DND-41 (cell line): ENCODE data around the gene EXOC4.

ENCODE experiments used
- ATAC-seq: fragments of 200-7000 bp; cut with Tn5 transposase; 3 replicates; pipeline ENCODE4 v1.9.1; 2021; ENCODE audit warnings: low read depth; ENCODE audit not compliant: insufficient read depth
- DNase-seq: peaks from one replicate; pipeline ENCODE4 v3.0.0-alpha.2; 2020
- H2AFZ ChIP-seq: 2 replicates; pipeline ENCODE4 v1.6.0; 2012; ENCODE audit warnings: low read depth, low read length
- H3K27ac ChIP-seq: 2 replicates; pipeline ENCODE4 v1.5.1; 2012; ENCODE audit warnings: low read length, inconsistent platforms
- H3K27me3 ChIP-seq: fragments of 200-600 bp; sonication (generic); 2 replicates; pipeline ENCODE4 v1.6.0; 2012; ENCODE audit warnings: low read length, mild to moderate bottlenecking, inconsistent platforms; ENCODE audit not compliant: insufficient read depth, poor library complexity
- H3K36me3 ChIP-seq: 2 replicates; pipeline ENCODE4 v1.5.1; 2012; ENCODE audit warnings: low read length, inconsistent platforms; ENCODE audit not compliant: insufficient read depth
- H3K4me1 ChIP-seq: 2 replicates; pipeline ENCODE4 v1.5.1; 2012; ENCODE audit warnings: mild to moderate bottlenecking, low read length; ENCODE audit not compliant: insufficient read depth
- H3K4me2 ChIP-seq: 2 replicates; pipeline ENCODE4 v1.6.0; 2012; ENCODE audit warnings: mild to moderate bottlenecking, moderate library complexity, low read length, inconsistent platforms; ENCODE audit not compliant: insufficient read depth
- H3K4me3 ChIP-seq, 2 experiments: fragments of 200-600 bp in 1 of 2; shearing (Covaris generic) in 1 of 2; 2 replicates each; pipeline ENCODE4 v1.5.1; 2012 to 2016; ENCODE audit warnings: inconsistent platforms in 2 of 2, low read length in 2 of 2, mild to moderate bottlenecking in 2 of 2, low read depth in 1 of 2, moderate library complexity in 1 of 2
- H3K79me2 ChIP-seq: 2 replicates; pipeline ENCODE4 v1.6.0; 2012; ENCODE audit warnings: low read length, inconsistent platforms; ENCODE audit not compliant: insufficient read depth
- H3K9ac ChIP-seq: 2 replicates; pipeline ENCODE4 v1.6.0; 2012; ENCODE audit warnings: low read depth, mild to moderate bottlenecking, inconsistent platforms, low read length, moderate library complexity
- H3K9me3 ChIP-seq: 2 replicates; pipeline ENCODE4 v1.5.1; 2012; ENCODE audit warnings: low read length, moderate library complexity, mild to moderate bottlenecking, inconsistent platforms; ENCODE audit not compliant: insufficient read depth, severe bottlenecking
- H4K20me1 ChIP-seq: 2 replicates; pipeline ENCODE4 v1.6.0; 2012; ENCODE audit warnings: low read length; ENCODE audit not compliant: insufficient read depth
- CTCF ChIP-seq: IDR thresholded peaks from 2 replicates; pipeline ENCODE4 v1.5.1; 2012; ENCODE audit warnings: borderline replicate concordance, low read length, moderate library complexity, mild to moderate bottlenecking; ENCODE audit not compliant: poor library complexity, severe bottlenecking; ENCODE audit errors: extremely low read depth
- EZH2 ChIP-seq: IDR thresholded peaks from 3 replicates; pipeline ENCODE4 v1.6.1; 2012; ENCODE audit warnings: borderline replicate concordance, low read depth, mild to moderate bottlenecking, moderate library complexity, low read length, inconsistent platforms; ENCODE audit not compliant: severe bottlenecking

Gene EXOC4

GRCh38 chr7:134004829-134005505 lies 752.1 kb downstream of the EXOC4 start:
- no peak for ATAC-seq

GRCh38 chr7:134009314-134010110 lies 756.6 kb downstream of the EXOC4 start:
- Histone ChIP-seq H4K20me1 (no peaks in the 10 kb centered on the region), H3K27ac (no peak overlapping the region), H3K4me3 (no peak overlapping the region), H3K9me3 (no peaks in the 10 kb centered on the region), H3K36me3 (peaks cover 30% of the 10 kb centered on the region), H3K27me3 (no peaks in the 10 kb centered on the region), H2AFZ (no peak overlapping the region), H3K9ac (no peak overlapping the region), H3K4me1 (no peaks in the 10 kb centered on the region), H3K79me2 (no peaks in the 10 kb centered on the region), H3K4me2 (no peak overlapping the region)
- TF ChIP-seq EZH2 (no peak), CTCF (no peak)
- ATAC-seq (no peak), DNase-seq (no peak)

More at GRCh38 chr7:134004829-134005505, 752.1 kb downstream of the EXOC4 start:
- H3K4me1 ChIP-seq: no peaks in the 10 kb centered on the region
- H3K4me3 ChIP-seq: no peak overlapping the region
- no peaks in the 10 kb centered on the region for H3K9me3 ChIP-seq
- no peak overlapping the region for H3K4me2 ChIP-seq
- TF ChIP-seq CTCF: no peak
- no peak for TF ChIP-seq EZH2
- no peaks in the 10 kb centered on the region for H3K27me3 ChIP-seq
- H2AFZ ChIP-seq: no peak overlapping the region
- H3K9ac ChIP-seq: no peak overlapping the region
- no peak for DNase-seq
- no peaks in the 10 kb centered on the region for H4K20me1 ChIP-seq
- peaks cover 20% of the 10 kb centered on the region for H3K36me3 ChIP-seq
- no peaks in the 10 kb centered on the region for H3K79me2 ChIP-seq
- H3K27ac ChIP-seq: no peak overlapping the region

GRCh38 chr7:134013249-134013648 lies 760.4 kb downstream of the EXOC4 start:
- no peaks in the 10 kb centered on the region for H3K79me2 ChIP-seq
- H3K27ac ChIP-seq: no peak overlapping the region
- no peak overlapping the region for H2AFZ ChIP-seq
- peaks cover 13% of the 10 kb centered on the region; the same call in 1 of the 2 replicates for H3K36me3 ChIP-seq
- DNase-seq (no peak), ATAC-seq (no peak)
- H3K4me2 ChIP-seq: no peak overlapping the region
- H3K4me1 ChIP-seq: no peaks in the 10 kb centered on the region
- TF ChIP-seq CTCF: no peak
- TF ChIP-seq EZH2: no peak
- H3K9ac ChIP-seq: no peak overlapping the region
- no peak overlapping the region for H3K4me3 ChIP-seq
- H3K27me3 ChIP-seq: no peaks in the 10 kb centered on the region
- no peaks in the 10 kb centered on the region for H3K9me3 ChIP-seq
- H4K20me1 ChIP-seq: no peaks in the 10 kb centered on the region
